IMR-90 (cell line): ENCODE measurements around the gene GALNT12. TPM values are rescaled to one million over a fixed set of nuclear protein-coding genes. Genes with fewer than 3 reads are reported as not detected.

Experiments used
- ATAC-seq: fragments of 200-7000 bp; cut with Tn5 transposase; 2 replicates; pipeline ENCODE4 v1.9.1; 2020; ENCODE audit warnings: low read depth, mild to moderate bottlenecking, moderate library complexity
- BruUV-seq: library from RNA; stranded (reverse); fragments of 400-500 nt; replicated peaks from 2 replicates; lab custom pipeline; 2021; lab: Mats Ljungman, UMichigan
- CTCF ChIA-PET: fragments of 300-600 bp; formaldehyde crosslinking; extraction: SDS; loops from one replicate; lab custom pipeline; 2021; ENCODE audit warnings: antibody characterized with exemption; lab: Yijun Ruan, JAX
- POLR2A ChIA-PET: fragments of 300-600 bp; sonication (Branson Sonifier 250); formaldehyde crosslinking; loops from one replicate; lab custom pipeline; 2022; ENCODE audit warnings: antibody characterized with exemption; ENCODE audit not compliant: unreplicated experiment; lab: Charles Lee
- DNase-seq: peaks from one replicate; pipeline ENCODE4 v3.0.0; 2013
- H2AFZ ChIP-seq: replicated peaks from 2 replicates; pipeline ENCODE3; 2013; ENCODE audit warnings: low read length, mild to moderate bottlenecking; ENCODE audit not compliant: poor library complexity
- H2AK5ac ChIP-seq: 2 replicates; pipeline ENCODE4 v1.6.1; 2013; ENCODE audit warnings: low read depth, low read length, inconsistent platforms
- H2AK9ac ChIP-seq: replicated peaks from 2 replicates; pipeline ENCODE3; 2013; ENCODE audit warnings: mild to moderate bottlenecking, low read depth, low read length, moderate library complexity; ENCODE audit not compliant: poor library complexity
- H2BK120ac ChIP-seq: 2 replicates; pipeline ENCODE4 v1.6.1; 2013; ENCODE audit warnings: low read depth, low read length, inconsistent platforms
- H2BK15ac ChIP-seq: 3 replicates; pipeline ENCODE4 v1.6.1; 2013; ENCODE audit warnings: low read depth, low read length, inconsistent platforms
- H2BK20ac ChIP-seq: 2 replicates; pipeline ENCODE4 v1.6.1; 2013; ENCODE audit warnings: low read depth, mild to moderate bottlenecking, inconsistent platforms, low read length, moderate library complexity
- H2BK5ac ChIP-seq: 2 replicates; pipeline ENCODE4 v1.6.1; 2013; ENCODE audit warnings: mild to moderate bottlenecking, low read depth, low read length, inconsistent platforms; ENCODE audit not compliant: poor library complexity, severe bottlenecking
- H3K14ac ChIP-seq: replicated peaks from 2 replicates; pipeline ENCODE4 v1.6.1; 2013; ENCODE audit warnings: low read depth, low read length, inconsistent platforms
- H3K18ac ChIP-seq: 2 replicates; pipeline ENCODE4 v1.6.1; 2013; ENCODE audit warnings: low read depth, low read length, control low read depth
- H3K23ac ChIP-seq: 2 replicates; pipeline ENCODE4 v1.6.1; 2013; ENCODE audit warnings: low read depth, low read length, inconsistent platforms
- H3K27ac ChIP-seq: 2 replicates; pipeline ENCODE4 v1.5.1; 2013; ENCODE audit warnings: mild to moderate bottlenecking, control low read depth, low read length; ENCODE audit not compliant: insufficient read depth
- H3K27me3 ChIP-seq: 2 replicates; pipeline ENCODE4 v1.6.1; 2013; ENCODE audit warnings: low read length; ENCODE audit not compliant: control insufficient read depth, insufficient read depth
- H3K36me3 ChIP-seq: 2 replicates; pipeline ENCODE4 v1.6.1; 2013; ENCODE audit warnings: low read length, mixed read lengths; ENCODE audit not compliant: control insufficient read depth, insufficient read depth
- H3K4ac ChIP-seq: 2 replicates; pipeline ENCODE4 v1.6.1; 2013; ENCODE audit warnings: low read depth, low read length, inconsistent platforms
- H3K4me1 ChIP-seq: 2 replicates; pipeline ENCODE4 v1.6.1; 2013; ENCODE audit warnings: low read length, mixed read lengths; ENCODE audit not compliant: control insufficient read depth, insufficient read depth
- H3K4me2 ChIP-seq: 2 replicates; pipeline ENCODE4 v1.6.1; 2013; ENCODE audit warnings: low read depth, mild to moderate bottlenecking, control low read depth, low read length, moderate library complexity
- H3K4me3 ChIP-seq: 2 replicates; pipeline ENCODE4 v1.5.1; 2013; ENCODE audit warnings: low read depth, mild to moderate bottlenecking, control low read depth, low read length, moderate library complexity; ENCODE audit not compliant: insufficient read depth
- H3K56ac ChIP-seq: 2 replicates; pipeline ENCODE4 v1.6.1; 2013; ENCODE audit warnings: low read length, inconsistent platforms; ENCODE audit not compliant: insufficient read depth; ENCODE audit errors: extremely low read depth
- H3K79me1 ChIP-seq, 2 experiments: 2 replicates each; pipeline ENCODE4 v1.6.1; 2013; ENCODE audit warnings: low read length in 2 of 2, inconsistent platforms in 1 of 2, low read depth in 1 of 2
- H3K9ac ChIP-seq: 2 replicates; pipeline ENCODE4 v1.6.1; 2013; ENCODE audit warnings: low read depth, low read length, control low read depth
- H3K9me1 ChIP-seq: 2 replicates; pipeline ENCODE4 v1.6.1; 2013; ENCODE audit warnings: low read length, inconsistent platforms; ENCODE audit not compliant: insufficient read depth
- H3K9me3 ChIP-seq: 2 replicates; pipeline ENCODE4 v1.6.1; 2013; ENCODE audit warnings: low read length; ENCODE audit not compliant: control insufficient read depth, insufficient read depth
- H4K20me1 ChIP-seq: 2 replicates; pipeline ENCODE4 v1.6.1; 2013; ENCODE audit warnings: low read length, inconsistent platforms; ENCODE audit not compliant: insufficient read depth
- H4K5ac ChIP-seq: 2 replicates; pipeline ENCODE4 v1.6.1; 2013; ENCODE audit warnings: mild to moderate bottlenecking, low read depth, low read length, control low read depth
- H4K8ac ChIP-seq, 2 experiments: 2 replicates each; pipeline ENCODE4 v1.6.1; 2013; ENCODE audit warnings: low read depth in 2 of 2, low read length in 2 of 2, control low read depth in 1 of 2, inconsistent platforms in 1 of 2
- H4K91ac ChIP-seq: 2 replicates; pipeline ENCODE4 v1.6.1; 2013; ENCODE audit warnings: low read depth, low read length, inconsistent platforms; ENCODE audit not compliant: insufficient read depth
- BHLHE40 ChIP-seq: fragments of 150-350 bp; IDR thresholded peaks from 2 replicates; pipeline ENCODE4 v1.6.1; 2016; ENCODE audit warnings: mild to moderate bottlenecking, low read depth, low read length
- CEBPB ChIP-seq: IDR thresholded peaks from 2 replicates; pipeline ENCODE4 v1.6.1; 2012; ENCODE audit warnings: low read depth, low read length, improper control_type of control experiment
- CHD1 ChIP-seq: IDR thresholded peaks from 2 replicates; pipeline ENCODE4 v1.6.1; 2012; ENCODE audit warnings: low read depth, low read length, improper control_type of control experiment
- CTCF ChIP-seq: conservative IDR thresholded peaks from 2 replicates; pipeline ENCODE4 v1.5.1; 2012; ENCODE audit warnings: mild to moderate bottlenecking, low read depth, low read length, improper control_type of control experiment
- ELK1 ChIP-seq: fragments of 150-350 bp; IDR thresholded peaks from 2 replicates; pipeline ENCODE4 v1.6.1; 2016; ENCODE audit warnings: low read depth, mild to moderate bottlenecking, low read length, moderate library complexity, borderline replicate concordance
- FOS ChIP-seq: fragments of 150-350 bp; IDR thresholded peaks from 2 replicates; pipeline ENCODE4 v1.6.1; 2016; ENCODE audit warnings: low read depth, low read length
- MAFK ChIP-seq: IDR thresholded peaks from 2 replicates; pipeline ENCODE4 v1.6.1; 2012; ENCODE audit warnings: low read depth, low read length, improper control_type of control experiment
- MAZ ChIP-seq: IDR thresholded peaks from 2 replicates; pipeline ENCODE4 v1.6.1; 2012; ENCODE audit warnings: low read depth, mild to moderate bottlenecking, low read length, improper control_type of control experiment, moderate library complexity, borderline replicate concordance
- MXI1 ChIP-seq: IDR thresholded peaks from 2 replicates; pipeline ENCODE4 v1.6.1; 2012; ENCODE audit warnings: low read depth, mild to moderate bottlenecking, low read length, moderate library complexity, borderline replicate concordance
- NFE2L2 ChIP-seq: fragments of 150-350 bp; IDR thresholded peaks from 2 replicates; pipeline ENCODE4 v1.6.1; 2016; ENCODE audit warnings: low read depth, mild to moderate bottlenecking, low read length
- POLR2A ChIP-seq: IDR thresholded peaks from 2 replicates; pipeline ENCODE4 v1.6.1; 2012; ENCODE audit warnings: mild to moderate bottlenecking, low read depth, low read length
- RAD21 ChIP-seq: IDR thresholded peaks from 2 replicates; pipeline ENCODE4 v1.6.1; 2012; ENCODE audit warnings: low read length, improper control_type of control experiment
- RCOR1 ChIP-seq: IDR thresholded peaks from 2 replicates; pipeline ENCODE4 v1.6.1; 2012; ENCODE audit warnings: mild to moderate bottlenecking, low read length, improper control_type of control experiment; ENCODE audit not compliant: insufficient replicate concordance
- RFX5 ChIP-seq: IDR thresholded peaks from 2 replicates; pipeline ENCODE4 v1.8.0; 2012; ENCODE audit warnings: low read depth, mild to moderate bottlenecking, low read length, moderate library complexity
- SMC3 ChIP-seq: fragments of 150-350 bp; IDR thresholded peaks from 2 replicates; pipeline ENCODE4 v1.6.1; 2016; ENCODE audit warnings: low read depth, mild to moderate bottlenecking, antibody characterized with exemption, low read length, moderate library complexity
- USF2 ChIP-seq: fragments of 150-350 bp; IDR thresholded peaks from 2 replicates; pipeline ENCODE4 v1.6.1; 2017; ENCODE audit warnings: mild to moderate bottlenecking, antibody characterized with exemption, low read length, low read depth
- WGBS, 2 experiments: methylation state at CpG; one replicate each; pipeline versions ENCODE4 v1.1.5 to v1.1.7; 2013; ENCODE audit warnings: missing lambda C conversion rate in 2 of 2; ENCODE audit not compliant: insufficient read length in 1 of 2; ENCODE audit errors: extremely low coverage in 2 of 2; 5-methylcytosine and 5-hydroxymethylcytosine counted together
- dilution Hi-C: fragments of 300-500 bp; cut with HindIII; formaldehyde crosslinking; loops from one replicate; pipeline ENCODE4 v1.14.3; 2018; ENCODE audit warnings: low sequenced_read_pairs; ENCODE audit not compliant: unreplicated experiment
- in situ Hi-C: fragments of 300-500 bp; cut with MboI; formaldehyde crosslinking; loops from 3 replicates; pipeline ENCODE4 v1.14.3; 2019; ENCODE audit warnings: low sequenced_read_pairs, inconsistent platforms, mixed read lengths
- intact Hi-C: fragments of 100-400 bp; cut with micrococcal nuclease; formaldehyde crosslinking; loops from 2 replicates; pipeline ENCODE4 v1.10.0; 2022
- polyA plus RNA-seq, 3 experiments: library from polyadenylated mRNA; depleted of rRNA; stranded (reverse); fragments of >200 nt; gene quantifications; 2 replicates each; pipeline ENCODE4 v1.2.3, GENCODE V29; 2012; ENCODE audit warnings: low replicate concordance in 1 of 3
- total RNA-seq: library from RNA; depleted of rRNA; stranded (reverse); fragments of >200 nt; gene quantifications from 2 replicates; pipeline ENCODE4 v1.2.3, GENCODE V29; 2012

GALNT12 gene
- total and polyA plus RNA-seq, 2 of the 4 experiments (the other 2 are of a cell fraction) = 2.3 to 2.5 TPM

- H4K5ac ChIP-seq = no peak overlapping the region
- no peak for ATAC-seq
- no peak overlapping the region for H3K4ac ChIP-seq
- H4K91ac ChIP-seq = no peak overlapping the region
- H3K4me1 ChIP-seq = peaks cover 6% of the 10 kb centered on the region
- H3K4me3 ChIP-seq = no peak overlapping the region
- H3K4me2 ChIP-seq = no peak overlapping the region
- H3K14ac ChIP-seq = no peak overlapping the region
- H4K8ac ChIP-seq = no peak overlapping the region
- intact Hi-C loops (no loop called here), in situ Hi-C loops (no loop called here), dilution Hi-C loops (no loop called here)
- H3K56ac ChIP-seq = no peak overlapping the region
- no peak for DNase-seq
- H3K36me3 ChIP-seq = no peaks in the 10 kb centered on the region
- no CpG with 5 or more reads among the region's 3 CpGs for WGBS, 2 experiments
- no peak overlapping the region for H3K18ac ChIP-seq
- no peak overlapping the region for H2BK5ac ChIP-seq
- ChIA-PET POLR2A (no interaction called here), CTCF (no interaction called here)
- no peak for TF ChIP-seq CTCF
- TF ChIP-seq POLR2A = no peak
- no peak for TF ChIP-seq RCOR1
- TF ChIP-seq RAD21 = no peak
- no peak for TF ChIP-seq MAFK
- no peak for TF ChIP-seq NFE2L2
- no peak for TF ChIP-seq SMC3
- TF ChIP-seq ELK1 = no peak
- TF ChIP-seq FOS = no peak
- no peak for TF ChIP-seq CEBPB
- TF ChIP-seq RFX5 = no peak
- TF ChIP-seq USF2 = no peak
- no peak for TF ChIP-seq CHD1
- TF ChIP-seq BHLHE40 = no peak
- no peak for TF ChIP-seq MAZ
- TF ChIP-seq MXI1 = no peak
- no peak overlapping the region for H2AK5ac ChIP-seq
- H3K27me3 ChIP-seq = no peaks in the 10 kb centered on the region; the same call in 1 of the 2 replicates
- H2BK20ac ChIP-seq = no peak overlapping the region
- no peaks in the 10 kb centered on the region; the same call in 1 of the 2 replicates for H3K9me3 ChIP-seq
- no peak overlapping the region for H3K9ac ChIP-seq
- H2BK15ac ChIP-seq = no peak overlapping the region
- peaks cover 9% of the 10 kb centered on the region for H4K20me1 ChIP-seq
- no peak overlapping the region for H2BK120ac ChIP-seq
- no peak overlapping the region for H3K23ac ChIP-seq
- H3K9me1 ChIP-seq = 0 out of 2 replicates have a peak, but pooled peaks cover 9% of the 10 kb centered on the region
- H3K79me1 ChIP-seq = peaks cover 17 to 20% of the 10 kb centered on the region in 2 experiments
- BruUV-seq = no TSS peak
- no peak overlapping the region for H2AFZ ChIP-seq
- no peak overlapping the region for H2AK9ac ChIP-seq
- no peak overlapping the region for H3K27ac ChIP-seq
Measured at GRCh38 chr9:98798254-98798653, 9.2 kb upstream of the GALNT12 start.
